Measurements from ENCODE around the gene MAPK10.

DNA sequence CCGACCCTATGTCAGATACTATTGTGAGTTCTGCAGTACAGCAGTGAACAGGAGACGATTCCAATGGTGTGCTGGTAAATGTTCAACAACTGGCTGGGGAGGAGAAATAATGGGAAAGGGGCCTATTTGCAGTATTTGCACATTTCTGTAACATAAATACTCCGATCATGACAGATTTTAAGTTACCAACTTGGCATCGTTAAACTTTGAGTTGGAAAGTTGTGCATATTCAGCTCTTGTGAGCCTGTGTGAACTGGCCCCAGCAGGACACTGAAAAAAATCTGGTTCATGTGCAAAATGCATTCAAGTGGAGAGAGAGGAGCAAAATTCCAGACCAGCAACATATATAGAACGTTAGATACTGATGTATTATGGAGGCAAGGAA, 175.0 kb downstream of the MAPK10 start:
- no peak for TF ChIP-seq CTCF (IDR thresholded peaks at IDR 0.05; ENCODE audit: poor library complexity)
- no peak for TF ChIP-seq EZH2 (IDR thresholded peaks at IDR 0.05; ENCODE audit: borderline replicate concordance)
- no peak for TF ChIP-seq EZH2phosphoT487 (IDR thresholded peaks at IDR 0.05; ENCODE audit: low read depth, severe bottlenecking, unreplicated experiment)

All from hepatocyte (in vitro differentiated cells).